ENCODE measurements around the gene IL24.

The IL24 gene

GRCh38 chr1:206929524-206929923 is 32.3 kb downstream of the IL24 start:
- DNase-seq, result no peak

- no peak for DNase-seq
These were observed 33.1 kb downstream of the IL24 start for GRCh38 chr1:206930210-206930798.

- DNase-seq, result no peak
These were observed 34.5 kb downstream of the IL24 start for GRCh38 chr1:206931709-206932108.

GRCh38 chr1:206932177-206932576 is 34.9 kb downstream of the IL24 start:
- no peak for DNase-seq

- DNase-seq, result no peak
These were observed 36.2 kb downstream of the IL24 start for GRCh38 chr1:206933333-206933945.

- no peak for DNase-seq
These were observed 38.3 kb downstream of the IL24 start for GRCh38 chr1:206935491-206936067.

- no peak for DNase-seq
These were observed 40.2 kb downstream of the IL24 start for GRCh38 chr1:206937425-206937824.

GRCh38 chr1:206939131-206939530 is 41.9 kb downstream of the IL24 start:
- DNase-seq, result no peak

- no peak for DNase-seq
These were observed 42.8 kb downstream of the IL24 start for GRCh38 chr1:206939841-206940587.

GRCh38 chr1:206940588-206940936 is 43.3 kb downstream of the IL24 start:
- no peak for DNase-seq

GRCh38 chr1:206941766-206942418 is 44.6 kb downstream of the IL24 start:
- DNase-seq, result no peak

GRCh38 chr1:206944703-206945102 is 47.5 kb downstream of the IL24 start:
- no peak for DNase-seq

GRCh38 chr1:206945779-206946178 is 48.5 kb downstream of the IL24 start:
- no peak for DNase-seq

- no peak for DNase-seq
These were observed 49.0 kb downstream of the IL24 start, which contains the start of gene PIGR for GRCh38 chr1:206946261-206946660. Gene PIGR, minus strand, starts transcription at chr1:206946466. Its CDS starts 5,935 bp downstream, at chr1:206940531.

- no peak for DNase-seq
These were observed 50.0 kb downstream of the IL24 start for GRCh38 chr1:206947255-206947654.

GRCh38 chr1:206949208-206949607 is 52.0 kb downstream of the IL24 start:
- DNase-seq, result no peak

- DNase-seq, result no peak
These were observed 52.4 kb downstream of the IL24 start for GRCh38 chr1:206949641-206950040.

GRCh38 chr1:206951318-206952100 is 54.3 kb downstream of the IL24 start:
- no peak for DNase-seq

- DNase-seq, result no peak
These were observed 54.9 kb downstream of the IL24 start for GRCh38 chr1:206952171-206952570.

- no peak for DNase-seq
These were observed 55.9 kb downstream of the IL24 start for GRCh38 chr1:206953126-206953525.

GRCh38 chr1:206953626-206954025 is 56.4 kb downstream of the IL24 start:
- no peak for DNase-seq

Data from femur (tissue), 1 donor.